Esophagus muscularis mucosa (tissue), 4 donors: ENCODE measurements around the gene MAGI1.

ENCODE experiments used
- EP300 ChIP-seq: sonication (generic); formaldehyde crosslinking; IDR thresholded peaks from one replicate; pipeline ENCODE4 v1.6.1; 2017; ENCODE audit warnings: antibody characterized with exemption
- POLR2A ChIP-seq: fragments of 450-650 bp; IDR thresholded peaks from one replicate; pipeline ENCODE4 v1.6.1; 2017; ENCODE audit warnings: antibody characterized with exemption, moderate library complexity, mild to moderate bottlenecking, low read depth
- TF ChIP-seq, protein P1 (sequence below), 3 experiments: fragments of 200-600 bp in 2 of 3; fragments of 450-650 bp in 1 of 3; sonication (generic) in 2 of 3; IDR thresholded peaks; one replicate each; pipeline ENCODE4 v1.5.1; 2017 to 2019; ENCODE audit warnings: antibody characterized with exemption in 3 of 3, mild to moderate bottlenecking in 2 of 3, moderate library complexity in 1 of 3

GRCh38 chr3:65314269-65314668 lies 724.4 kb downstream of the MAGI1 start:
- TF ChIP-seq, protein P1, sequence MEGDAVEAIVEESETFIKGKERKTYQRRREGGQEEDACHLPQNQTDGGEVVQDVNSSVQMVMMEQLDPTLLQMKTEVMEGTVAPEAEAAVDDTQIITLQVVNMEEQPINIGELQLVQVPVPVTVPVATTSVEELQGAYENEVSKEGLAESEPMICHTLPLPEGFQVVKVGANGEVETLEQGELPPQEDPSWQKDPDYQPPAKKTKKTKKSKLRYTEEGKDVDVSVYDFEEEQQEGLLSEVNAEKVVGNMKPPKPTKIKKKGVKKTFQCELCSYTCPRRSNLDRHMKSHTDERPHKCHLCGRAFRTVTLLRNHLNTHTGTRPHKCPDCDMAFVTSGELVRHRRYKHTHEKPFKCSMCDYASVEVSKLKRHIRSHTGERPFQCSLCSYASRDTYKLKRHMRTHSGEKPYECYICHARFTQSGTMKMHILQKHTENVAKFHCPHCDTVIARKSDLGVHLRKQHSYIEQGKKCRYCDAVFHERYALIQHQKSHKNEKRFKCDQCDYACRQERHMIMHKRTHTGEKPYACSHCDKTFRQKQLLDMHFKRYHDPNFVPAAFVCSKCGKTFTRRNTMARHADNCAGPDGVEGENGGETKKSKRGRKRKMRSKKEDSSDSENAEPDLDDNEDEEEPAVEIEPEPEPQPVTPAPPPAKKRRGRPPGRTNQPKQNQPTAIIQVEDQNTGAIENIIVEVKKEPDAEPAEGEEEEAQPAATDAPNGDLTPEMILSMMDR (IDR thresholded peaks at IDR 0.05): no peak
- TF ChIP-seq POLR2A (no peak), EP300 (no peak)
